Fibroblast of lung (primary cell): ENCODE measurements around the gene CDC14B.

Experiments used
- CTCF ChIP-seq, 2 donors: IDR thresholded peaks in 1 of 2; conservative IDR thresholded peaks in 1 of 2; 1 replicate in 1 of 2; 2 replicates in 1 of 2; pipeline ENCODE4 v1.5.1; 2011 to 2012; ENCODE audit warnings: low read length in 2 of 2, control low read depth in 1 of 2, inconsistent platforms in 1 of 2, low read depth in 1 of 2, mild to moderate bottlenecking in 1 of 2
- EZH2 ChIP-seq: IDR thresholded peaks from 2 replicates; pipeline ENCODE4 v1.5.1; 2012; ENCODE audit warnings: low read length, control low read depth, mild to moderate bottlenecking; ENCODE audit errors: missing control alignments

- no peak for TF ChIP-seq CTCF (conservative IDR thresholded peaks at IDR 0.05 in 1 of 2, IDR thresholded peaks at IDR 0.05 in 1 of 2; ENCODE audit: low read depth in 1 of 2, low read length in 2 of 2)
- no peak for TF ChIP-seq EZH2
Observed at GRCh38 chr9:96490534-96491078, 129.0 kb downstream of the CDC14B start.
